Smooth muscle cell (in vitro differentiated cells): Measurements from ENCODE around the gene SLC12A4. TPM values are rescaled to one million over a fixed set of nuclear protein-coding genes. Genes with fewer than 3 reads are reported as not detected.

ENCODE experiments used
- DNase-seq: peaks from one replicate; lab custom pipeline; 2025; ENCODE audit not compliant: unreplicated experiment; lab: John Stamatoyannopoulos, UW
- H2AFZ ChIP-seq: fragments of 200-600 bp; sonication (generic); 2 replicates; pipeline ENCODE4 v1.6.0; 2016; ENCODE audit warnings: antibody characterized with exemption, low read depth, mild to moderate bottlenecking
- H3F3A ChIP-seq: fragments of 200-600 bp; sonication (generic); 2 replicates; pipeline ENCODE4 v1.6.0; 2017; ENCODE audit warnings: antibody characterized with exemption, low read depth
- H3K27ac ChIP-seq: fragments of 200-600 bp; sonication (generic); 2 replicates; pipeline ENCODE4 v1.5.1; 2016; ENCODE audit warnings: low read depth, mild to moderate bottlenecking
- H3K27me3 ChIP-seq: fragments of 200-600 bp; sonication (generic); 2 replicates; pipeline ENCODE4 v1.6.1; 2016; ENCODE audit warnings: low read depth, mild to moderate bottlenecking
- H3K36me3 ChIP-seq: fragments of 200-600 bp; sonication (generic); 2 replicates; pipeline ENCODE4 v1.5.1; 2016; ENCODE audit warnings: low read depth
- H3K4me1 ChIP-seq: fragments of 200-600 bp; sonication (generic); 2 replicates; pipeline ENCODE4 v1.5.1; 2016; ENCODE audit warnings: low read depth
- H3K4me2 ChIP-seq: fragments of 200-600 bp; sonication (generic); 2 replicates; pipeline ENCODE4 v1.6.0; 2016; ENCODE audit warnings: mild to moderate bottlenecking
- H3K4me3 ChIP-seq: fragments of 200-600 bp; sonication (generic); 2 replicates; pipeline ENCODE4 v1.5.1; 2016; ENCODE audit warnings: mild to moderate bottlenecking
- H3K79me2 ChIP-seq: fragments of 200-600 bp; sonication (generic); 2 replicates; pipeline ENCODE4 v1.6.0; 2016; ENCODE audit warnings: low read depth, mild to moderate bottlenecking
- H3K9ac ChIP-seq: fragments of 200-600 bp; sonication (generic); 2 replicates; pipeline ENCODE4 v1.6.0; 2016; ENCODE audit warnings: low read depth
- H3K9me3 ChIP-seq: fragments of 200-600 bp; sonication (generic); replicated peaks from 2 replicates; pipeline ENCODE4 v1.5.1; 2016; ENCODE audit warnings: low read depth
- H4K20me1 ChIP-seq: fragments of 200-600 bp; sonication (generic); 2 replicates; pipeline ENCODE4 v1.6.0; 2016; ENCODE audit warnings: low read depth
- CTCF ChIP-seq: fragments of 200-600 bp; sonication (generic); IDR thresholded peaks from 2 replicates; pipeline ENCODE4 v1.5.1; 2017; ENCODE audit warnings: borderline replicate concordance, mild to moderate bottlenecking, antibody characterized with exemption; ENCODE audit not compliant: insufficient read depth, poor library complexity, severe bottlenecking
- WGBS: methylation state at CpG from one replicate; pipeline ENCODE4 v1.1.7; 2016; ENCODE audit warnings: low lambda C conversion rate; 5-methylcytosine and 5-hydroxymethylcytosine counted together
- polyA plus RNA-seq: library from polyadenylated mRNA; unstranded; fragments of >200 nt; fragmentation: Nextera tagmentation; extraction: Ambion mirVana; gene quantifications from 2 replicates; pipeline ENCODE4 v1.2.1, GENCODE V29; 2016
- total RNA-seq: library from RNA; depleted of rRNA; stranded (reverse); fragments of >200 nt; gene quantifications from 2 replicates; pipeline ENCODE4 v1.2.3, GENCODE V29; 2014

Gene SLC12A4
- total and polyA plus RNA-seq, 2 experiments from 2014 or later, result 47.7 to 92.4 TPM

DNA sequence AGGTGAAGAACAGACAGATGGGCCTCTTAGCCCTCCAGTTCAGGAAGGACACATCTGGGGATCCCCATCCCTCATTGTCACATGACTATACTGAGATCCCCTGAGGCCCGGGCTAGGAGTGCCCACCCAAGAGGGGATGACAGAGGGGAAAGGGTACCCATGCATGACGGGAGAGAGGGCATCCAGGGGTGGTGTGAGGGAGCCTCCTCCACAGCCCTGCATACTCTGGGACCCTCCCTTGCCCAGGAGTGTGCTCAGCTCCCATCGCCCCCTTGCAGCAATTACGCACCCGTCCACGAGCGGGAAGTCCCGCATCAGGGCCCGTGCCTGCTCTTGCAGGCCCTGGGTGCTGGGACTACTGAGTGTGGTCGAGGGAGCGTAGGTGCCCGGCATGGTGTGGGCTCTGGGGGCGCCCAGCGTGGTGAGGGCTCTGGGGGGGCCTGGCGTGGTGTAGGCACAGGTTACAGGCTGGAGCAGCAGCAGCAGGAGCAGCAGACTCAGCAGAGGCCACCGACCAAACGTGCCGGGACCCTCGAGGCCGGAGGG lies 24.3 kb upstream of the SLC12A4 start:
- H3K9ac ChIP-seq, result no peak overlapping the region
- TF ChIP-seq CTCF, result no peak
- no peaks in the 10 kb centered on the region for H3K36me3 ChIP-seq
- peak overlapping the region; percentile 85 for H3K4me2 ChIP-seq
- H3K9me3 ChIP-seq, result no peaks in the 10 kb centered on the region
- no peak overlapping the region for H3K27ac ChIP-seq
- no peaks in the 10 kb centered on the region for H3K27me3 ChIP-seq
- no peak overlapping the region for H2AFZ ChIP-seq
- H4K20me1 ChIP-seq, result no peaks in the 10 kb centered on the region
- WGBS, result 85% methylated on average over 20 of the region's 20 CpGs
- H3K4me1 ChIP-seq, result no peaks in the 10 kb centered on the region
- H3K79me2 ChIP-seq, result no peaks in the 10 kb centered on the region
- H3F3A ChIP-seq, result no peaks in the 10 kb centered on the region
- no peak for DNase-seq
- no peak overlapping the region for H3K4me3 ChIP-seq

GRCh38 chr16:67990018-67990386 lies 21.6 kb upstream of the SLC12A4 start:
- H3F3A ChIP-seq, result no peaks in the 10 kb centered on the region
- H3K27ac ChIP-seq, result no peak overlapping the region
- H3K9ac ChIP-seq, result no peak overlapping the region
- H3K4me1 ChIP-seq, result no peaks in the 10 kb centered on the region
- H3K4me2 ChIP-seq, result no peak overlapping the region
- H3K79me2 ChIP-seq, result no peaks in the 10 kb centered on the region
- H4K20me1 ChIP-seq, result no peaks in the 10 kb centered on the region
- no peak overlapping the region for H2AFZ ChIP-seq
- H3K27me3 ChIP-seq, result no peaks in the 10 kb centered on the region
- H3K36me3 ChIP-seq, result no peaks in the 10 kb centered on the region
- H3K9me3 ChIP-seq, result no peaks in the 10 kb centered on the region
- no peak for DNase-seq
- no peak for TF ChIP-seq CTCF
- no peak overlapping the region for H3K4me3 ChIP-seq
- 91% methylated on average over 6 of the region's 6 CpGs for WGBS

- no peak overlapping the region for H2AFZ ChIP-seq
- H3K27me3 ChIP-seq, result no peaks in the 10 kb centered on the region
- no peak overlapping the region for H3K4me2 ChIP-seq
- WGBS, result 81% methylated on average over 8 of the region's 8 CpGs
- no peak for DNase-seq
- H3K9me3 ChIP-seq, result no peaks in the 10 kb centered on the region
- H3K4me3 ChIP-seq, result no peak overlapping the region
- no peaks in the 10 kb centered on the region for H3F3A ChIP-seq
- no peak overlapping the region for H3K27ac ChIP-seq
- no peaks in the 10 kb centered on the region for H4K20me1 ChIP-seq
- TF ChIP-seq CTCF, result no peak
- H3K36me3 ChIP-seq, result no peaks in the 10 kb centered on the region
- H3K4me1 ChIP-seq, result no peaks in the 10 kb centered on the region
- no peak overlapping the region for H3K9ac ChIP-seq
- no peaks in the 10 kb centered on the region for H3K79me2 ChIP-seq
Measured at GRCh38 chr16:67989322-67990017, 21.0 kb upstream of the SLC12A4 start.

DNA sequence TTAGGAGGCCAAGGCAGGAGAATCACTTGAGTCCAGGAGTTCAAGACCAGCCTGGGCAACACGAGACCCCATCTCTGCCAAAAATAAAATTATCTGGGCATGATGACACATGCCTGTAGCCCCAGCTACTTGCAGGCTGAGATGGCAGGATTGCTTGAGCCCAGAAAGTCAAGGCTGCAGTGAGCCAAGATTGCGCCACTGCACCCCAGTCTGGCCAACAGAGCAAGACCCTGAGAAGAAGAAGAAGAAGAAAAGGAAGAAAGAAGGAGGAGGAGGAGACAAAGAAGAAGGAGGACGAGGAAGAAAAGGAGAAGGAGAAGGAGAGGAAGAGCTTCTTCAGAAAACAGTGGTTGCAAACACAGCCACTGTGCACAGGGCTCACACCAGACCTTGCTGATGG lies 20.2 kb upstream of the SLC12A4 start:
- no peak for TF ChIP-seq CTCF
- no peak overlapping the region for H3K9ac ChIP-seq
- no peaks in the 10 kb centered on the region for H3K4me1 ChIP-seq
- WGBS, result 85% methylated on average over 3 of the region's 3 CpGs
- H3K27ac ChIP-seq, result no peak overlapping the region
- H3K4me3 ChIP-seq, result no peak overlapping the region
- DNase-seq, result no peak
- H3K9me3 ChIP-seq, result no peaks in the 10 kb centered on the region
- no peaks in the 10 kb centered on the region for H3K36me3 ChIP-seq
- H3K79me2 ChIP-seq, result no peaks in the 10 kb centered on the region
- no peak overlapping the region for H2AFZ ChIP-seq
- H3F3A ChIP-seq, result no peaks in the 10 kb centered on the region
- H3K27me3 ChIP-seq, result no peaks in the 10 kb centered on the region
- no peak overlapping the region for H3K4me2 ChIP-seq
- no peaks in the 10 kb centered on the region for H4K20me1 ChIP-seq
